ENCODE data around the gene DNASE1L3.

- TF ChIP-seq, protein P1, sequence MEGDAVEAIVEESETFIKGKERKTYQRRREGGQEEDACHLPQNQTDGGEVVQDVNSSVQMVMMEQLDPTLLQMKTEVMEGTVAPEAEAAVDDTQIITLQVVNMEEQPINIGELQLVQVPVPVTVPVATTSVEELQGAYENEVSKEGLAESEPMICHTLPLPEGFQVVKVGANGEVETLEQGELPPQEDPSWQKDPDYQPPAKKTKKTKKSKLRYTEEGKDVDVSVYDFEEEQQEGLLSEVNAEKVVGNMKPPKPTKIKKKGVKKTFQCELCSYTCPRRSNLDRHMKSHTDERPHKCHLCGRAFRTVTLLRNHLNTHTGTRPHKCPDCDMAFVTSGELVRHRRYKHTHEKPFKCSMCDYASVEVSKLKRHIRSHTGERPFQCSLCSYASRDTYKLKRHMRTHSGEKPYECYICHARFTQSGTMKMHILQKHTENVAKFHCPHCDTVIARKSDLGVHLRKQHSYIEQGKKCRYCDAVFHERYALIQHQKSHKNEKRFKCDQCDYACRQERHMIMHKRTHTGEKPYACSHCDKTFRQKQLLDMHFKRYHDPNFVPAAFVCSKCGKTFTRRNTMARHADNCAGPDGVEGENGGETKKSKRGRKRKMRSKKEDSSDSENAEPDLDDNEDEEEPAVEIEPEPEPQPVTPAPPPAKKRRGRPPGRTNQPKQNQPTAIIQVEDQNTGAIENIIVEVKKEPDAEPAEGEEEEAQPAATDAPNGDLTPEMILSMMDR (IDR thresholded peaks at IDR 0.05; ENCODE audit: low read depth, low read length, missing input control): no peak
- TF ChIP-seq RAD21 (IDR thresholded peaks at IDR 0.05): no peak
Observed at GRCh38 chr3:58258392-58259055, 47.8 kb upstream of the DNASE1L3 start.
